HCT116 (cell line): Measurements from ENCODE around the gene FGF11. TPM values are rescaled to one million over a fixed set of nuclear protein-coding genes. Genes with fewer than 3 reads are reported as not detected.

Experiments used
- ATAC-seq: fragments of 200-7000 bp; cut with Tn5 transposase; 2 replicates; pipeline ENCODE4 v1.9.1; 2020; ENCODE audit warnings: mild to moderate bottlenecking, moderate library complexity
- BruUV-seq: library from RNA; stranded (reverse); fragments of 400-500 nt; replicated peaks from 2 replicates; lab custom pipeline; 2021; lab: Mats Ljungman, UMichigan
- CTCF ChIA-PET: fragments of 300-600 bp; sonication (Branson Sonifier 250); formaldehyde crosslinking; loops from one replicate; lab custom pipeline; 2021; ENCODE audit warnings: antibody characterized with exemption; lab: Charles Lee
- POLR2A ChIA-PET: fragments of 300-600, 350-600 bp; sonication (Branson Sonifier 250); formaldehyde crosslinking; loops from one replicate; lab custom pipeline; 2021; ENCODE audit warnings: antibody characterized with exemption; lab: Charles Lee
- RAD21 ChIA-PET, 2 experiments: fragments of 300-600 bp; sonication (Branson Sonifier 250); formaldehyde crosslinking; loops; one replicate each; lab custom pipeline; 2023; ENCODE audit warnings: low total read pairs in 2 of 2; ENCODE audit not compliant: uncharacterized antibody in 2 of 2, unreplicated experiment in 2 of 2, low non-redundant PET in 1 of 2; lab: Charles Lee
- DNase-seq: peaks from one replicate; pipeline ENCODE4 v3.0.0-alpha.2; 2010; ENCODE audit warnings: low read depth, low spot score
- H2AFZ ChIP-seq: fragments of 200-600 bp; shearing (Covaris generic), sonication (generic); 2 replicates; pipeline ENCODE4 v1.6.1; 2017; ENCODE audit warnings: low read depth, mixed run types, mixed read lengths, antibody characterized with exemption, low read length; ENCODE audit not compliant: poor library complexity, severe bottlenecking
- H3K27ac ChIP-seq: 2 replicates; pipeline ENCODE4 v1.5.1; 2012; ENCODE audit warnings: low read depth, low read length
- H3K27me3 ChIP-seq: fragments of 200-600 bp; sonication (generic); 2 replicates; pipeline ENCODE4 v1.6.1; 2016; ENCODE audit warnings: mixed run types, low read length, mixed read lengths; ENCODE audit not compliant: insufficient read depth
- H3K36me3 ChIP-seq, 2 experiments: fragments of 200-500 bp in 1 of 2; fragments of 200-600 bp in 1 of 2; sonication (Bioruptor generic) in 1 of 2; sonication (generic) in 1 of 2; 2 replicates each; pipeline versions ENCODE4 v1.5.1 to v1.6.1; 2014 to 2016; ENCODE audit warnings: low read length in 2 of 2, inconsistent platforms in 1 of 2, mixed read lengths in 1 of 2, mixed run types in 1 of 2; ENCODE audit not compliant: insufficient read depth in 2 of 2, control insufficient read depth in 1 of 2
- H3K4me1 ChIP-seq, 2 experiments: fragments of 200-600 bp in 1 of 2; sonication (generic) in 1 of 2; 2 replicates each; pipeline versions ENCODE4 v1.5.1 to v1.6.1; 2012 to 2017; ENCODE audit warnings: low read length in 2 of 2, inconsistent platforms in 1 of 2, mild to moderate bottlenecking in 1 of 2, mixed read lengths in 1 of 2, mixed run types in 1 of 2, moderate library complexity in 1 of 2; ENCODE audit not compliant: insufficient read depth in 2 of 2, control insufficient read depth in 1 of 2
- H3K4me2 ChIP-seq: fragments of 200-600 bp; sonication (generic); 2 replicates; pipeline ENCODE4 v1.6.1; 2017; ENCODE audit warnings: mixed run types, low read length, mixed read lengths
- H3K4me3 ChIP-seq, 2 experiments: fragments of 200-600 bp in 1 of 2; sonication (generic) in 1 of 2; replicated peaks in 1 of 2; 2 replicates each; pipeline ENCODE4 v1.5.1; 2011 to 2016; ENCODE audit warnings: low read length in 2 of 2, control low read depth in 1 of 2, low read depth in 1 of 2, mild to moderate bottlenecking in 1 of 2, mixed read lengths in 1 of 2, mixed run types in 1 of 2
- H3K79me2 ChIP-seq: fragments of 200-600 bp; sonication (generic); 2 replicates; pipeline ENCODE4 v1.6.1; 2017; ENCODE audit warnings: mild to moderate bottlenecking, mixed run types, low read length, moderate library complexity, mixed read lengths; ENCODE audit not compliant: insufficient read depth
- H3K9ac ChIP-seq: fragments of 200-600 bp; sonication (generic); 2 replicates; pipeline ENCODE4 v1.6.1; 2016; ENCODE audit warnings: low read length, mixed read lengths
- H3K9me2 ChIP-seq: fragments of 200-600 bp; sonication (generic), shearing (Covaris generic); 2 replicates; pipeline ENCODE4 v1.6.1; 2017; ENCODE audit warnings: mixed run types, mild to moderate bottlenecking, moderate library complexity; ENCODE audit not compliant: insufficient read depth
- H3K9me3 ChIP-seq, 2 experiments: fragments of 200-500 bp in 1 of 2; fragments of 200-600 bp in 1 of 2; sonication (Bioruptor generic) in 1 of 2; sonication (generic) in 1 of 2; 2 replicates each; pipeline ENCODE4 v1.6.1; 2014 to 2017; ENCODE audit warnings: low read length in 2 of 2, mixed read lengths in 2 of 2, inconsistent platforms in 1 of 2, low read depth in 1 of 2, mild to moderate bottlenecking in 1 of 2, mixed run types in 1 of 2, moderate library complexity in 1 of 2; ENCODE audit not compliant: control insufficient read depth in 1 of 2, insufficient read depth in 1 of 2
- H4K20me1 ChIP-seq: fragments of 200-600 bp; sonication (generic), shearing (Covaris generic); 2 replicates; pipeline ENCODE4 v1.6.1; 2017; ENCODE audit warnings: mixed run types, mild to moderate bottlenecking, moderate library complexity; ENCODE audit not compliant: insufficient read depth
- CBX3 ChIP-seq: IDR thresholded peaks from 2 replicates; pipeline ENCODE4 v1.6.1; 2012; ENCODE audit warnings: low read depth
- CEBPB ChIP-seq: IDR thresholded peaks from 2 replicates; pipeline ENCODE4 v1.6.1; 2012; ENCODE audit warnings: low read depth
- EZH2phosphoT487 ChIP-seq: fragments of 200-600 bp; IDR thresholded peaks from 2 replicates; pipeline ENCODE4 v1.6.1; 2018; ENCODE audit warnings: antibody characterized with exemption, borderline replicate concordance
- FOSL1 ChIP-seq: IDR thresholded peaks from 2 replicates; pipeline ENCODE4 v1.6.1; 2012; ENCODE audit warnings: low read depth
- REST ChIP-seq: IDR thresholded peaks from 2 replicates; pipeline ENCODE4 v1.6.1; 2012; ENCODE audit warnings: low read depth
- SP1 ChIP-seq: IDR thresholded peaks from 2 replicates; pipeline ENCODE4 v1.6.1; 2012; ENCODE audit warnings: low read depth
- SRF ChIP-seq: IDR thresholded peaks from 2 replicates; pipeline ENCODE4 v1.6.1; 2012; ENCODE audit warnings: low read depth
- ZBTB33 ChIP-seq: IDR thresholded peaks from 2 replicates; pipeline ENCODE4 v1.6.1; 2011; ENCODE audit warnings: mild to moderate bottlenecking, low read length, moderate library complexity; ENCODE audit not compliant: insufficient replicate concordance; ENCODE audit errors: extremely low read depth
- ZFX ChIP-seq: fragments of 450-650 bp; IDR thresholded peaks from 2 replicates; pipeline ENCODE4 v1.6.1; 2017
- ZNF274 ChIP-seq: fragments of 200-500 bp; sonication (Bioruptor generic); IDR thresholded peaks from 2 replicates; pipeline ENCODE4 v1.6.1; 2014; ENCODE audit warnings: mild to moderate bottlenecking, low read depth, low read length, inconsistent platforms
- intact Hi-C: fragments of 100-400 bp; cut with micrococcal nuclease; formaldehyde crosslinking; loops from 2 replicates; pipeline ENCODE4 v1.10.0; 2022
- total RNA-seq: library from RNA; stranded (reverse); gene quantifications from one replicate; pipeline ENCODE4 v1.2.1, GENCODE V29; 2021; ENCODE audit not compliant: unreplicated experiment
- TF ChIP-seq, protein P1 (sequence below): IDR thresholded peaks from 2 replicates; pipeline ENCODE4 v1.6.1; 2012

Gene FGF11
- total RNA-seq, 1 experiment from 2014 or later, result 6.1 TPM

DNA sequence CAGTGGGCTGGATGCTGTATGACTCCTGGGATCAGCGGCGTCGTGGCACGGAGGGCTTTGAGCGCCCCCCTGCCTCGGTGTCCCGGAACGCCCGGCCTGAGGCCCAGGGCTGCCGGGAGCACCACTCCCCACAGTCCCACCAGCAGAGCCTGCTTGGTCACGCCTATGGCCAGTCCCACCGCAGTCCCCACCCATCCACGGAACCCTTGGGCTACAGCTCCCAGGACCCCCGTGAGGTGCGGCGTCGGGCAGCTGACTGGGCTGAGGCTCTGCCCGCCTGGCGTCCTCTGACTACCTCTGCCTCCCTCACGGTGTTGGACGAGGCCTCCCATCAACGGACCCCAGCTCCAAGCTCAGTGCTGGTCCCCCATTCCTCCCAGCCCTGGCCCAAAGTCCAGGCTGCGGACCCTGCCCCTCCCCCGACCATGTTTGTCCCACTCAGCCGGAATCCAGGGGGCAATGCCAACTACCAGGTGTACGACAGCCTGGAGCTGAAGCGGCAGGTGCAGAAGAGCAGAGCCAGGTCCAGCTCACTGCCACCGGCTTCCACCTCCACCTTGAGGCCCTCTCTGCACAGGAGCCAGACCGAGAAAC is 12.3 kb upstream of the FGF11 start:
- Histone ChIP-seq H3K4me3 (no peak overlapping the region), H3K9me3 (no peaks in the 10 kb centered on the region), H2AFZ (no peak overlapping the region), H3K9me2 (no peaks in the 10 kb centered on the region), H3K9ac (no peak overlapping the region), H4K20me1 (no peaks in the 10 kb centered on the region), H3K4me2 (no peak overlapping the region), H3K27me3 (no peaks in the 10 kb centered on the region), H3K36me3 (no peaks in the 10 kb centered on the region), H3K4me1 (no peaks in the 10 kb centered on the region), H3K79me2 (no peaks in the 10 kb centered on the region), H3K27ac (no peak overlapping the region)
- ATAC-seq (no peak), DNase-seq (no peak)
- RAD21 ChIA-PET, result no interaction called here
- TF ChIP-seq CEBPB (no peak), SRF (no peak), SP1 (no peak), ZFX (no peak), ZNF274 (no peak), CBX3 (no peak), EZH2phosphoT487 (no peak), FOSL1 (no peak), REST (no peak), ZBTB33 (no peak)
- TF ChIP-seq, protein P1, sequence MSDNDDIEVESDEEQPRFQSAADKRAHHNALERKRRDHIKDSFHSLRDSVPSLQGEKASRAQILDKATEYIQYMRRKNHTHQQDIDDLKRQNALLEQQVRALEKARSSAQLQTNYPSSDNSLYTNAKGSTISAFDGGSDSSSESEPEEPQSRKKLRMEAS, result no peak
- intact Hi-C loops, result no loop called here
- CTCF ChIA-PET, result no interaction called here
- POLR2A ChIA-PET, result no interaction called here
- BruUV-seq, result no TSS peak
